Right lobe of liver (tissue), 6 donors: ENCODE results near the gene BCOR. TPM values are rescaled to one million over a fixed set of nuclear protein-coding genes. Genes with fewer than 3 reads are reported as not detected.

Experiments used
- ATAC-seq, 4 donors: fragments of 200-7000 bp; cut with Tn5 transposase; one replicate each; pipeline ENCODE4 v1.9.1; 2020; ENCODE audit warnings: mild to moderate bottlenecking in 4 of 4, moderate library complexity in 4 of 4
- DNase-seq, 3 donors: peaks; one replicate each; pipeline ENCODE4 v3.0.0-alpha.2; 2020
- H3K27ac ChIP-seq, 3 donors: fragments of 200-600 bp; one replicate each; pipeline ENCODE4 v1.8.0; 2022
- H3K27me3 ChIP-seq, 2 donors: fragments of 200-600 bp; one replicate each; pipeline ENCODE4 v1.8.0; 2022
- H3K36me3 ChIP-seq, 4 donors: fragments of 200-600 bp; sonication (generic) in 1 of 4; one replicate each; pipeline versions ENCODE4 v1.5.1 to v1.8.0; 2017 to 2022; ENCODE audit warnings: control low read depth in 1 of 4
- H3K4me1 ChIP-seq, 4 donors: fragments of 200-600 bp; sonication (generic) in 1 of 4; one replicate each; pipeline versions ENCODE4 v1.5.1 to v1.8.0; 2017 to 2022; ENCODE audit warnings: control low read depth in 1 of 4
- H3K4me3 ChIP-seq, 3 donors: fragments of 200-600 bp; one replicate each; pipeline ENCODE4 v1.8.0; 2022
- H3K9me3 ChIP-seq, 4 donors: fragments of 200-600 bp; sonication (generic) in 1 of 4; one replicate each; pipeline versions ENCODE4 v1.5.1 to v1.8.0; 2017 to 2022; ENCODE audit warnings: control low read depth in 1 of 4
- POLR2A ChIP-seq: fragments of 450-650 bp; IDR thresholded peaks from one replicate; pipeline ENCODE4 v1.6.1; 2017; ENCODE audit warnings: antibody characterized with exemption, mild to moderate bottlenecking
- WGBS: methylation state at CpG from one replicate; pipeline ENCODE4 v1.1.6; 2018; ENCODE audit warnings: low coverage, low lambda C conversion rate; ENCODE audit not compliant: insufficient coverage; ENCODE audit errors: missing lambda C conversion rate; 5-methylcytosine and 5-hydroxymethylcytosine counted together
- intact Hi-C, 2 donors: fragments of 100-400 bp; cut with DNase I; formaldehyde crosslinking; loops; one replicate each; pipeline versions ENCODE4 v1.11.2 to v1.14.1; 2022
- total RNA-seq, 6 experiments: library from RNA; depleted of rRNA in 2 of 6; stranded (reverse); fragments of >200 nt in 2 of 6; fragmentation: NEBNext Ultra II Directional in 3 of 6; extraction: Animal tissue kit (Norgen Biotek cat#: 25700) in 3 of 6; gene quantifications; one replicate each; pipeline versions ENCODE4 v1.1.0 to v1.2.4, GENCODE V29; 2016 to 2023
- TF ChIP-seq, protein P1 (sequence below), 4 donors: fragments of 200-600 bp in 3 of 4; fragments of 450-650 bp in 1 of 4; IDR thresholded peaks; one replicate each; pipeline versions ENCODE4 v1.5.1 to v1.8.0; 2016 to 2022; ENCODE audit warnings: antibody characterized with exemption in 4 of 4, mild to moderate bottlenecking in 2 of 4
- donor health status: DM: no; HTN: yes; CAD: no.
- donor health status: DM: no; HTN: no; CAD: no.
- donor health status: DM: no; HTN: no; CAD: no.
- donor health status: DM: no; HTN: yes; CAD: no.
- donor health status: DM: no; HTN: yes; CAD: no.

Gene BCOR
- total RNA-seq, 6 experiments from 2014 or later, result 9.4 to 16.6 (median 12.0) TPM

DNA sequence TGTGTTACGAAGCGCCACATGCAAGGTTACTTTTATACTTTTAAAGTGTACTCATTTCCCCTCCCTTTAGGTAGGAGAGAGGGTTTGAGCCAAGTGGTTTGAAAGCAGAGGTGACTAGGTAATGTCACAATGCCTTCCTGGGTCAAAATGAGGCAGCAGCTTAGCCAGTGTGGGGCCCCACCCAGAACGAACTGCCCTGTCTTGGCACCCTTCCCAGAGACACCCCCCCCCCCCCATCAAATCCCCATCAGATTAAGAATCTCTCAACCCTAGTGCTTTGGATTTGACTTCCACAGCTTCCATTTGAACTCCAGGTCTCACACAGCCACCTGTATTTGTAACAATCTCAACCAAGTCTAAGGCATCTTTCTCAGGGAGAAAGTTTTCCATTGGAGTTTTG lies 31.1 kb downstream of the BCOR start:
- DNase-seq, result no peak
- TF ChIP-seq, protein P1, sequence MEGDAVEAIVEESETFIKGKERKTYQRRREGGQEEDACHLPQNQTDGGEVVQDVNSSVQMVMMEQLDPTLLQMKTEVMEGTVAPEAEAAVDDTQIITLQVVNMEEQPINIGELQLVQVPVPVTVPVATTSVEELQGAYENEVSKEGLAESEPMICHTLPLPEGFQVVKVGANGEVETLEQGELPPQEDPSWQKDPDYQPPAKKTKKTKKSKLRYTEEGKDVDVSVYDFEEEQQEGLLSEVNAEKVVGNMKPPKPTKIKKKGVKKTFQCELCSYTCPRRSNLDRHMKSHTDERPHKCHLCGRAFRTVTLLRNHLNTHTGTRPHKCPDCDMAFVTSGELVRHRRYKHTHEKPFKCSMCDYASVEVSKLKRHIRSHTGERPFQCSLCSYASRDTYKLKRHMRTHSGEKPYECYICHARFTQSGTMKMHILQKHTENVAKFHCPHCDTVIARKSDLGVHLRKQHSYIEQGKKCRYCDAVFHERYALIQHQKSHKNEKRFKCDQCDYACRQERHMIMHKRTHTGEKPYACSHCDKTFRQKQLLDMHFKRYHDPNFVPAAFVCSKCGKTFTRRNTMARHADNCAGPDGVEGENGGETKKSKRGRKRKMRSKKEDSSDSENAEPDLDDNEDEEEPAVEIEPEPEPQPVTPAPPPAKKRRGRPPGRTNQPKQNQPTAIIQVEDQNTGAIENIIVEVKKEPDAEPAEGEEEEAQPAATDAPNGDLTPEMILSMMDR (IDR thresholded peaks at IDR 0.05), result no peak
- TF ChIP-seq POLR2A, result no peak
- Histone ChIP-seq H3K36me3 (peaks cover 0 to 30% (median 2%) of the 10 kb centered on the region in 4 donors), H3K9me3 (no peaks in the 10 kb centered on the region), H3K27ac (no peak overlapping the region), H3K4me3 (no peak overlapping the region), H3K27me3 (no peaks in the 10 kb centered on the region), H3K4me1 (no peaks in the 10 kb centered on the region)
- WGBS, result 62% methylated on average over 3 of the region's 3 CpGs
- intact Hi-C loops, result no loop called here
- ATAC-seq, result no peak

DNA sequence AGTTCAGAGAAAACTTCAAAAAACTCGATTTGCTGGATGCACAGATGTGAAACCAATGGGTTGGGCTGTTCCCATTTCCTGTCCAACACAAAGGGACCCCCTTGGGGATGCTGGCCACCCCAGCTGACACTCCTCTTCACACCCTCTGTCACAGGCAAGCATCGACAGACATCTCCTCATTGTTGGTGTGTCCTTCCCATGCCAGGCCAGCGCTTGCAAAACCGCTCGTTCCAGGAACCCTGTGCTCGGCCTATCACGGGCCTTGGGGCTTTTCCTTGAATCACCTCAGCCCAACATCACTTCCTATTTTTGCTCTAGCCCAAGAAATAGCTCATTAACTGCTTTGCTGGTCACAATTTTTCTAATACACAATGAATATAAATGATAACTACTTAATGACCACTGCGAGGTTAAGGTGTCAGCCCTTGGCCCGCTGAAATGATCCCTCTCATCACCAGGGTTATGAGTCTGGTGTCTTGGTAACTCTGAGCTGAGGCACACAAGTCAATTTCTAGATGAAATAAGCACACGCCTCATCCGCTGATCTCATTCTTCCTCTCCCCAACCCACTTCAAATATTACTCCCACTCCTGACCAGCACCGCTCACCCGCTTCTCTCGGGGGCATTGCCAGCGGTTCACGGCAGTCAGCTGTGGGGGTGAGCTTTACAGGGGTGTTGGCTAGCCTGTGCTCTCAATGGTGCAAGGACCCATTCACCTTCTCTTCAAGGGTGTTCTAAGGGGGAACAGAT lies 32.3 kb downstream of the BCOR start:
- Histone ChIP-seq H3K4me3 (no peak overlapping the region), H3K9me3 (no peaks in the 10 kb centered on the region), H3K36me3 (peaks cover 0 to 29% (median 2%) of the 10 kb centered on the region in 4 donors), H3K27ac (no peak overlapping the region), H3K27me3 (no peaks in the 10 kb centered on the region), H3K4me1 (no peaks in the 10 kb centered on the region)
- intact Hi-C loops, result no loop called here
- no peak for DNase-seq
- WGBS, result 75% methylated on average over 15 of the region's 16 CpGs
- TF ChIP-seq POLR2A, result no peak
- TF ChIP-seq, protein P1 (IDR thresholded peaks at IDR 0.05), result no peak
- ATAC-seq, result no peak

DNA sequence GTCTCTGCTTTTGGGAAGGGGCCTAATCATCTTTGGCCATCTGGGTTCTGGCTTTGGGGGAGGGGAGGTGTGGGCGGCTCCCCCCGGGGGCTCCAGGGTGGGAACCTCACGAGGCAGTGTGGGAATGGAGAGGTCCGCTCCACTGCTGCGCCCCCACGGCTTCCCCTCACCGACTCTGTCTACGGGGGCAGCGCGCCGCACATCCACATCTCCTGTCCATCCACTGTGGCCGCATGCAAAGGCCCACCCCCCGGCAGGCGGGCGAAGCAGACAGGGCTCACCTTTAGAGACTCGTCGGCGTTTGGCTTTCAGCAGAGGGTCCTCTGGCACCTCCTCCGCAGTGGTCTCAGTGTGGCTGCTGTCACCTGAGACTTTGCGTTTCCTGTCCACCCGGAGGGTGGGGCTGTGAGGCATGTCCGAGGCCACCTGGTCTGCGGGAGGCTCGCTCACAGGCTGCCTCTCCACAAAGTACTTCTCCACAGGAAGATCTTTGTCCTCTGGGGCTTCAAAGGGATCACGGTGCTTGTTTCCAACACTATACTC lies 33.6 kb downstream of the BCOR start:
- DNase-seq, result no peak
- Histone ChIP-seq H3K27ac (no peak overlapping the region), H3K9me3 (no peaks in the 10 kb centered on the region), H3K27me3 (no peaks in the 10 kb centered on the region), H3K4me3 (no peak overlapping the region), H3K36me3 (peaks cover 0 to 18% (median 2%) of the 10 kb centered on the region in 4 donors), H3K4me1 (no peaks in the 10 kb centered on the region)
- TF ChIP-seq, protein P1 (IDR thresholded peaks at IDR 0.05), result no peak
- TF ChIP-seq POLR2A, result no peak
- 70% methylated on average over 13 of the region's 25 CpGs for WGBS
- intact Hi-C loops, result no loop called here
- no peak for ATAC-seq

DNA sequence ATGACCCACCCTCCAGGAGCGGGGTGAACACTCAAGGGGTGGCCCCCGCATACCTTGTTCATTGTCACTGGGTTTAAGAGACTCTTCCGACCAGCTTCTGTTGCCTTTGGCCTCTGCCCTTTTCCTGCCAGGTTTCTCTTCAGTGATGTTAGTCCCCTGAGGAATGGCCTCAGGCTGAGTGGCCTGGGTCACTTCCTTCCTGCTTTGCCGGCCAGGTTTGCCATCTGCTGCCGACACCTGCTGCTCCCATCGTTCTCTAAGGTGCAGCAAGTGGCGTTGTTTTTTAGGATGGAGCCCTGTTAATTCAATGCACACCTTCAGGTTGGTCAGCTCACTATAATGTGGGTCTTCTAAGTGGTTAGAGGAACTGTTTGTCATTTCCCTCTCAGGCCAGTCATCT lies 34.2 kb downstream of the BCOR start:
- H3K4me3 ChIP-seq, result no peak overlapping the region
- H3K27me3 ChIP-seq, result no peaks in the 10 kb centered on the region
- no peaks in the 10 kb centered on the region for H3K9me3 ChIP-seq
- no peaks in the 10 kb centered on the region for H3K4me1 ChIP-seq
- no peak for TF ChIP-seq POLR2A
- no peak overlapping the region for H3K27ac ChIP-seq
- 82% methylated on average over 2 of the region's 7 CpGs for WGBS
- DNase-seq, result no peak
- no peak for ATAC-seq
- intact Hi-C loops, result no loop called here
- H3K36me3 ChIP-seq, result peaks cover 0 to 18% (median 2%) of the 10 kb centered on the region in 4 donors

DNA sequence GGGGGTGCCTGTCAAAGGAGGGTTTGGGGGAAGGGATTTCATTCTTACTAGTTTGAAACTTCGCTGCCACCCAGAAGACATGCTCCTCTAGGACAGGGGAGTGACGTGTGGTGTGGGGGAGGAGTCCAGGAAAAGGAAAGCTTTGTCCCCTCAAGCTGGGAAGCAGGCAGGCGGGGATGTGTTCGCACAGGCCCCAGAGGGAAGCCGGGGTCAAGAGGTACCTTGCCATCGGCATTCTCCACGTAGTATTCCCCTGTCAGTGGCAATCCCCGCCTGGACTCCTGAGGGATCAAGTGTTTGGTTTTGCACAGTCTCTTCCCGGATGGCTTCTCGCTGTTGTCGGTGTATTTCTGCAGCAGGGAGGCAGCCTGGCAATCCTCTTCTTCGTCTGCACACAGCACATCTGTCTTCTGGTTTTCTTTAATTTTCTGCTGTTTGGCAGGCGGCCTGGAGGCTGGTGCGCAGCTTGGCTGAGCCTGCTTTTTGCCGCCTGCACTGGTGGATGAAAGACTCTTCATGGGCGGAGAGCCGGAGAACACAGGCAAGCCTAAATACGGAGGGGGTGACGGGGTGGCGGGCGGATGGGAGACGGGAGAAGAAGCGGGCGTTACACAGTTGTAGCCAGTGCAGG lies 35.1 kb downstream of the BCOR start:
- TF ChIP-seq, protein P1 (IDR thresholded peaks at IDR 0.05), result no peak
- TF ChIP-seq POLR2A, result no peak
- H3K36me3 ChIP-seq, result peaks cover 0 to 20% (median 2%) of the 10 kb centered on the region in 4 donors

More for the DNA sequence above, 35.1 kb downstream of the BCOR start:
- intact Hi-C loops, result no loop called here
- no peak overlapping the region for H3K27ac ChIP-seq
- H3K4me3 ChIP-seq, result no peak overlapping the region
- ATAC-seq (no peak), DNase-seq (no peak)
- H3K4me1 ChIP-seq, result no peaks in the 10 kb centered on the region
- H3K9me3 ChIP-seq, result no peaks in the 10 kb centered on the region
- WGBS, result 66% methylated on average over 18 of the region's 24 CpGs
- no peaks in the 10 kb centered on the region for H3K27me3 ChIP-seq
